Activated T-cell treated with anti-CD3 and anti-CD28 coated beads for 4 hours (primary cell): Measurements from ENCODE around the gene DDRGK1.
"Not testable (repeated sequence)": the region's sequence is repeated elsewhere in the genome, so short reads cannot be mapped to it uniquely, and the experiment has no call there.

Experiments
- DNase-seq: peaks from one replicate; pipeline ENCODE4 v3.0.0-alpha.2; 2020

Gene DDRGK1

DNA sequence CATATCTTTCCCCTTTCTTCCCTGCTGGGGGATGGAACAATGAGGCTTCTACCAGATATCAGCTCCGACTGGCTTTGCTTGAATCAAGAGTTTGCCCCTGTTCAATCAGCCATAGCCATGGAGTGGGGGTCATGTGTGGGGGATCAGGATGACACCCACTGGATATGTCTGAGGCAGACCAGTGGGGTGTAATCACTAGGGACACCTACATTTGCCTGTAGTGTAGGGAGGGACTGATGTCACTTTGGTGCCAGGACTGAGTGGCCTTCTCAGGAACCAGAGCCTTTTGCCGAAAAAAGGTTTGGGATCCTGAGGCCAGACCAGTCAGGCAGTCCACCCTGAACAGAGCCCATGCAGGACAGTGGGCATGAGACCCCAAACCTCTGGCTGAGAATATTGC lies 5.9 kb upstream of the DDRGK1 start:
- no peak for DNase-seq

DNA sequence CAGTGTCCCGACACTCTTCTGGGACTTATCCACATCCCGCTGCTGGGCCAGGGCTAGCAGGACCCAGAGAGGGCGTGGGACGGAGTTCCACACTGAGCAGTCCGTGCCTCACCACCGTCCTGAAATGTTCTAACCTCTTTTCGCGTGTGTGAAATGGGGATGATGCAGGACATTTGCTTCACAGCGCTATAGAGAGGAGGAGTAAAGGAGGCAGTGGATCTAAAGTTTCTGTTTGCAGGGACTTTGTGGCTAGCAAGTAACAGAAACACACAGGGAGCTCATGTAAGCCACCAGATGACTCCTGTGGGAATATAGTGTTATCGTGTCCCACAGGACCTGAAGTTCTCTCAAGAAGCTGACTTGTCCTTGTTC lies 5.5 kb upstream of the DDRGK1 start:
- DNase-seq: no peak

DNA sequence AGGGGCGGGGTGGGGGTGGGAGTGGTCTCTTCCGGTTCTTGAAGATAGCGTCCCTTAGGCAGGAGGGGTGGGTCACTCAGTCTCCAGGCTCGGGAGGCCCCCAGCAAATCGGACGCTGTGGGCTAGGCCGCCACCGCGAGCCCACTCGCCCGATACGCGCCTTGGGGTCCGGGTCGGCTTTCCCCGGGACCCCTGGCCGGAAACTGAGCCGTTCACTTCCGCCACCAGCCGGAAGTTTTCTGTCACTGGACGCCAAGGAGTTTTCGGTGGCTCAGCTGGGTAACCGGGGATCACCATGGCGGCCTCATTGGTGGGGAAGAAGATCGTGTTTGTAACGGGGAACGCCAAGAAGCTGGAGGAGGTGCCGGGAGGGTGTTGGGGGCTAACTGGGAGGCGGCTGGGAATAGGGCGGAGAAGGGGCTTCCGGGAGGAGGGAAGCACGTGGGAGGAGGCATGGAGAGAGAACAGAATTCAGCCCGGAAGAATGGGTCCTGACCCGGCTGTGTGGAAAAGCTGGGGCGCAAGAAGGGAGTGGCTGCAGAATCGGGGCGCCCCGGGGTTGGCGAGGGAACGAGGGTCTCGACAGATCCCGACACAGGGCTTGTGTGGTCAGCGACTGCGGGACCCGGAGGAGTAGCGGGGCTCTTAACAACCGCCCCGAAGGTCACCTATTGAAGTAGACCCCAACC lies 4.9 kb upstream of the DDRGK1 start, which contains the start of gene ITPA:
Gene ITPA (plus strand): TSS at position 242 of the 689 bp plus-strand sequence. CDS start 54 bp downstream, at position 296.
- peak; percentile 47 for DNase-seq

DNA sequence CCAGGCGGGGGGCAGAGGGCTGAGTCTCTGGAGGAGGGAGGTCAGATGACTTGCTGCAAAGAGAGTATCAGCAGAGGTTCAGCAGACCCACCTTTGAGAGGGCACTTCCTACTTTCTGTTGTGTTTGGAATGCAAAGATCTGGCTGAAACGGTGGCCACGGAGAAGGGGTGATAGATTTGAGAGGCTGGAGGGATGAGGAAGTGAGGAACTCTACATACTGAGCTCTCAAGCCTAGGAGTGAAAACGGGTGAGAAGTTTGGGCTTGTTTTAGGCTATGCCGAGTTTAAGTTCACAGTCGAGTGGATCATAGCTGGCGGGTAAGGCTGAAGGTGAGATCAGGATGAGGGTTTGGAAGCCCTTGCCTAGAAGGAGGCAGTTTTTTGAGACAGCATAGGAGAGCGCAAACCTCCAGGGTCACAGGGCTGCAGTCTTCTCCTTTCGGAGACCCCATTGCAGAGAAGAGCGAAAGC lies 4.3 kb upstream of the DDRGK1 start:
- no peak for DNase-seq

DNA sequence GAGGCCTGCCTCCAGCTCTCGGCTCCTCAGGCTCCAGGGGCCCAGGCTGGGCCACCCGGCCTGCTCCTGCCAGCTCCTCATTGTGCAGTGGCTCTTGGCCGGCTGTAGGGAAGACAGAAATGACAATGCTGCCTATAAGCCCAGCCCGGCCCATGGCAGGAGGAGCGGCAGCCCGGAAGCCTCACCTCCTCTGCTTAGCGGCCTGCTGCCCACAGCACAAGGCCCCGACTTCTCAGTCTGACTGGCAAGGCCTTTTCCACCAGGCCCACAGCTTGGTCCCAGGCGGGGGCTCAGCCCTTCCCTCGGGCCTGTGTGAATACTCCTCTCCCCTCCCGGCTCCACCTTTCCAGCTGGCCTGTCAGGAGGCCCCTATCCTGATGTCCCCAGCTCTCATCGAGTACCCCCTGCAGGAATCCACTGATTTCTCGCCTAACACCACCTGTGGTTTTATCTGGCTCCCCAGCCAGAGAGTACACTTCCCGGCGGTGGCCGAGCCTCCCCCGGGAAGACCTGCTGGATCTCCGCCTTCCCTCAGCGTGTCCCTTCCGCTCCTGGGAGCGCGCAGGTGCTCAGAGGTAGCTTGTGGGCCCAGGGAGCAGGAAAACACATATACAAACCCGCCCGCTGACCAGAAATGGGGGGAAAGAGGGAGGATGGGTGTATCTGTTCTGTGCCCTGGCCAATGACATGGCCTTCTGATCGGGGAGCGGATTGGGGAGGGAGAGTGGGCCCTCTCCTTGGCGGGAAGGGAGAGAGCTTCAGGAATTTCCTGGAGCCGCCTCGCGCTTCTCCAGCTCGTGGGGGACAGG lies 963 bp downstream of the DDRGK1 start:
- DNase-seq: no peak

DNA sequence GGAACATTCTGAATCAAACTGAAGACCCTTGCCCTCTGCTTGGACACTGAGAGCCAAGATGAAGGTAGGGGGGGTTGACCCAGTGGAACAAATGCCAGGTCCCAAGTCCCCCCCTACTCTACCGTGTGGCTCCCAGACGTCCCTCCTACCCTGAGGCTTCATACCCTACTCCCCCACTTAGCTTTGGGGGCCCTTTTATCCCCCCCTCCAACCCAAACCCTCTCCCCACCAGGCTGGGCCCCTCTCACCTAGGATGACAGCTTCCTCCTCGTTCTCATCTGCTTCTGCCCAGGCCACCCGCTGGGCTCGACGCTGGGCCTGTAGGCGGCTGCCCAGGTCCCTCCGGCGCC lies 1.5 kb downstream of the DDRGK1 start:
- no peak for DNase-seq

DNA sequence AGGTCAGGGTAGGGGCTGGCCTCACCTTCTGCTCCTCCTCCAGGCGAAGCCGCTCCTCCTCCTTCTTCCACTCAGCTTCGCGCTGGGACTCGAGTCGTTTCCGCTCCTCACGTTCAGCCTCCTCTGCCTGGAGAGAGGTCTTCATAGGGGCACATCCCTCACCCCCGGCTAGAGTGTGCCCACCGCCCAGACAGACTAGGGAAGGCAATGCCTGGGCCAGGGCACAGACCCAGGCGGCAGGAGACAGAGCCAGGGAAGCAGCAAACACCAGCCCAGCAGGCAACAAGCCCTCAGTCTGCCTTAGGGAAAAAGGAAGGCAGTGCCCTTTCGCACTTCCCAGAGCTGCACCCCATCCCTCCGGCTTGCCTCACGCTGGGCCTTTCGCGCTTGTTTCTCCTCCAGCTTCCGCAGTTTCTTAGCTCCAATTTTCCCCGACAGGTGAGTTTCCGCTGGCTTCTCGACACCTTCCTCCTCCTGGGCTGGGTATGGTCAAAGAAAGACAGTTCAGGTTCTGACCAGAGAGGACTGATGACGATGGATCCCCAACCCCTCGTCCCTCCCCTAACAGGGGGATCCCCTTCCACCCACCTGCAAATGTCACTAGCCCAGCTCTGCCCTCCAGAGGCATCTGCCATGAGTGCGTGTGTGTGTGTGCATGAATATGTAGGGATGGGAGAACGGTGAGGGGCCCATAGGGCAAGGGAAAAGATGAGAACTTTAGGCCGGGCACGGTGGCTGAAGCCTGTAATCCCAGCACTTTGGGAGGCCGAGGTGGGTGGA lies 4.3 kb downstream of the DDRGK1 start:
- no peak for DNase-seq

DNA sequence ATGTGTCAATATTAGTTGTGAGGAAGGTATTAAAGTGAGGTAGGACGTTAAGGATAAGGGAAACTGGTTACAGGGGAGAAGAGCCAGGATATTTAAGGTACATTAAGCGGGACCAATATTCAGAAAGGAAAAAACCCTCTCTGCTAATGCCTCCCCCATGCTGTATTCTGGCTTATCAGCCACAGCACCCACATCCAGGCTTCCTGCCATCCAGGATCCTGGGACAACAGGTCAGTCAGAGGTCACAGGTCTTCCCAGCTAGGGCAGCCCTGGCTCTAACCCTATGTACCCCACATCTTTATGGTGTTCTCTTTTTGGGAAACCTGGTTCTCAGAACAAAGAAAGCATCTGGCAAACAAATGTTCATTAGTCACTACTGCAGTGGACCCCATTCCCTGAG lies 5.3 kb downstream of the DDRGK1 start:
- DNase-seq: no peak

DNA sequence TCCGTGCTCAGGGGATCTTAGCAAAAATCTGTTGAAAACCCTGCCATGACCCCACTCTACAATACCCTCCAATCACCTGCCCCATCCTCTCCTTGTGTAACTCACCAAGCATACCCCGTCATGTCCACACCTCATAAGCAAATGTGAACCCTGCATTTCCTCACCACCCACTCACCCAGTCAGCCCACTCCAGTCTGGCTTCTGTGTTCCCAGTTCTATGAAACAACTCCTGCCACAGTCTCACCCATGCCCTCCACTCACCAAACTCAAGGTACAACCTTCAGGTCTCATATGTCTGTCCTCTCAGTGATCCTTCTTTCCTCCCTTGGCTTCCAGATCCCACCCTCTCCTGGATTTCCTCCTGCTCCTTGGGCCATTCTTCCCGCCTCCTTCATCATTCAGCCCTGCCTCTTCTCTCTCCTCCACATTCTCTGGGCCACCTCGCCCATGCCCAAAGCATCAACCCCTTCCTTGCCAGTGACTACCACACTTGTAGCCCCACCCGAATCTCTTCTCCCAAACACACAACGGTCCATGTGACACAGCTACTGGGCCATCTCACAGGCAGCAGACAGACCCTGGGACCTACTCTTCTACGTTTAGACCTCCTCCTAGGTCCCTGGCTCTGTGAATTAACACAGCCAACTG lies 8.8 kb downstream of the DDRGK1 start:
- DNase-seq: no peak

DNA sequence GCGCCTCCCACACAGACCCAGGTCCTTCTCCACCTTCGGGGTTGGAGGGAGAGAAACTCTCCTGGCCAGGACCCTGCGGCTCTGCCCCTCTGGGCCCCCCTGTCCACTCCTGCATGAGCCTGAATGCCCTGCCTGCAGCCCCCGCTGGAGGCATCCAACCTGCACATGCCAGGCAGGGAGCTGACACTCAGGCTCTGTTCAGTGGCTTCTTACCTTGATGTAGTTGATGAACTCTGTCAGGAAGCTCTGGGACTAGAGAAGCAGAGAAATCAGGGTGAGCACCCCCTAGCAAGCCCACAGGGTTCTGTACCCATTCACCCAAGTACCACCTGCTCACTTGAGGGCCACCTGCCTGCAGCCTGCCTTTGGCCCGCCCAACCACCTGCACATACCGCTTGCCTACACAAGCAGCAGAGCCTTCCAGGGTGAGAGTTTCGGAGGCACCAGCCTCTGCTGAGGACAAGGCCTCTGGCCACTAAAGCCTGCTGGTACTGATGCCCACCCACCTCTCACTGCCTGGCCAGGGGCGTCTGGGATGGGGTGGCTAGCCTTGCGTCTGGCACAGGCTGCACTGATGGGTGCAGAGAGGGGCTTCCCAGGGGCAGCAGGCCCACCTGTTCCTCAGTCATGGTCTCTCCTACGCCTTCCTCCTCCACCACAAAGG lies 9.7 kb downstream of the DDRGK1 start:
- no peak for DNase-seq

DNA sequence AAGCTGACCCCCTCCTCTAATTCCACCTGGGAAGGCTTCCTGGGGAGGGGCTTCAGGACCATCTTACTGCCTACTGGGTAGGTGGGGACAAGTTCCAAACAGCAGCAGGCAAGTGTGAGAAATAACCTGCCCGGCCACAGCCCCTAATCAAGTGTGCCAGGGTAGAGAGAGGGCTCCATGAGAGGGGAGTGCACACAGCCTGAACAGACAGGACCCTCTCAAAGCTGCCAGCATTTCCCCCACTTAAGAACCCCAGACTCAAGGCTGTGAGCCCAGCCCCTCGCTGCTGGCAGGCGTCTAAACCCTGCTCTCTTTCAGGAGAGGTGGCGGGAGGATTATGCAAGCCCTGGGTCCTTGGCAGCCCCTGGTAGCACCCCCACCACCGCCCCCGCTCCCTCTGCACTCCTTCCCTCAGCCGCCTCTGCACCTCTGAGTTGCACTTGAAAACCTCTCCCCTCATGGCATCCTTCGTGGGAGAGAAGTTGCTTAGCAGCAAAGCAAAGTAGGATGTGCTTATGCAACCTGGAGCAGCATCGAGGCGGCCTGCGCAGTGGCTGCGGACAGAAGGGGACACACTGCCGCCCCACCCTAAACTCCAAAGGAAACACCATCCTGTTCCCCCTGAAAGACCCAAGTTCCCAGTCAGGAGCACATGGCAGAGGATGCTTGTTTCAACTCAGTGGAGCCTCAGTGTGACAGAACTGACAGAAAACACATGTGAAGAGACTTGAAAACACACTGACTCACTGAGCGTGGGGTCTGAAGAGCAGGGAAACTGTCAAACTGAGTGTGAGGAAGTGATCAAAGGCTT lies 10.5 kb downstream of the DDRGK1 start:
- no peak for DNase-seq

DNA sequence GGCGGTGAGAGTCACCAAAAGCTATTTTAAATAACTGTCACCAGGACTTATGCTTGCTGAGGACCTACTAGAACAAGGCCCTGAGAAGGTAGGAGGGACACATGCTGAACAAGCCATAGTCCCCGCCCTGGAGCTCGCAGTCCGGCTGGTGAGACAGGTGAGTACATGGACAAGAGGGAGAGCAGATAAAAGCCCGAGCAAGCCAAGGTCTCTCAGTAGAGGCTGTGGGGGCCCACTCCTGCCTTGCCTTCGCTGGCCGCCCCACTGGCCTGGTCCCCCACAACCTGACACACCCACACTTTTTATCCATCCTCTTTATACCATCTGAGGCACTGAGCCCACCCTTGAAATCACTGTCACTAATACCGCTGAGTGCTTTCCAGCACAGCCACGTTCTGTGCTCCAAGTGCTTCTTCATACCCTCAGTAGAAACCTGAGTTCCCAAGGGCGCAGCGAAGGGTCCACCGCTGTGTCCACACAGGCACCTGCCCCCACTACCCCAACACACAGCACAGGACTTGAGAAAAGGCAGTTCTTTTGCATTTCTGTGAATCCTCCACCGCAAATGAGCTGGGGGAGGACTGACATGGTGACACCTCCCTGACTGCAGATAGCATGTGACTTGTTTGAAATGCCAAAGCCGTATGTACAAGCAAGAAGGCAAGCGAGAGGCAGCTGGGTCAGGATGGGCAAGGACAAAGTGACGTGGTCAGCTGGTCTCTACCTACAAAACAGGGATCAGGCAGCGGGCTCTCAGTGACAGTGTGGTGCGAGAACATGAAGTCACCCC lies 12.1 kb downstream of the DDRGK1 start:
- no peak for DNase-seq

DNA sequence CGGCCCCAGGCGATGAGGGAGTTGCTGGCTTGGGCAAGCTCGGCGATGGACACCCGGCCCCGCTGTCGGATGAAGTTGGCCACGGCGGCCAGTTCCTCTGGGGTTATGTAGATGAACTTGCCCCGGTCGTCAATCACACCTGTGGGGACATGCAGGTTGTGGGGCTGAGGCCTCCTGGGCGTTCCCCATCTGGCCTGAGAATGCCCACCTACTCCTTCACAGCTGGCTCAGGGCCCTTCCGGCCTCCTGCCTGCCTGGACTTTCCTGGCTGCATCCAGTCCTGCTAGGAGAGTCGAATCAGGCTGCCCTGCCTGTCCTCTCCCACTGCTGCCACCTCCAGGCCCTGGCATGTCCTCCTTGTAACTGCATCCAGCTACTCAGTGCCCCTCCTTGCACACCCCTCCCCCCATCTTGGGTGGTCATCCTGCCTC lies 13.8 kb downstream of the DDRGK1 start:
- no peak for DNase-seq

DNA sequence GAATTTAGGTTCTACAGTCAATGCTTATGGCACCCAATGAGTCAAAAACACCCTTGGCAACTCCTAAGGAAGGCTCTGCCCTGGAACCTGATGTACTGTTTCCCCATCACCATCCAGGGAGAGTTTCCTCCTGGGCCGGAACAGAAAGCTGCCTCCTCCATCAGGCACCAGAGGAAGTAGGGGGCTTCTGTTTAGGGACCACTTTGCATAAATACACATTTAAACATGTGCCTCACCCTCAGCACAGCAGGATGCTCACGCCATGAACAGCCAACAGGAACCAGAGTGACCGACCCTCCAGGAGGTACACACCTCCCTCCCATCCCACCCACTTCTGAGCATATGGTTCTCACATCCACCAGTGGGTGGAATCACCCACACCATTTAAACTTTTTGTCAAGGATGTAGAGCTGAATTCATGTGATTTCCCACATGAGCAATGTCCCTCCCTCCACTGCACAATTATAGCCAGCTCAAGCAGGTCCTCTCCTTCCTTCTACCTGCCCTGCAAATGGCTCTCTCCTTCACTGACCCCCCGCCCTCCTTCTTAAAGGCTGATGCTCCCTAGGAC lies 14.8 kb downstream of the DDRGK1 start:
- no peak for DNase-seq

DNA sequence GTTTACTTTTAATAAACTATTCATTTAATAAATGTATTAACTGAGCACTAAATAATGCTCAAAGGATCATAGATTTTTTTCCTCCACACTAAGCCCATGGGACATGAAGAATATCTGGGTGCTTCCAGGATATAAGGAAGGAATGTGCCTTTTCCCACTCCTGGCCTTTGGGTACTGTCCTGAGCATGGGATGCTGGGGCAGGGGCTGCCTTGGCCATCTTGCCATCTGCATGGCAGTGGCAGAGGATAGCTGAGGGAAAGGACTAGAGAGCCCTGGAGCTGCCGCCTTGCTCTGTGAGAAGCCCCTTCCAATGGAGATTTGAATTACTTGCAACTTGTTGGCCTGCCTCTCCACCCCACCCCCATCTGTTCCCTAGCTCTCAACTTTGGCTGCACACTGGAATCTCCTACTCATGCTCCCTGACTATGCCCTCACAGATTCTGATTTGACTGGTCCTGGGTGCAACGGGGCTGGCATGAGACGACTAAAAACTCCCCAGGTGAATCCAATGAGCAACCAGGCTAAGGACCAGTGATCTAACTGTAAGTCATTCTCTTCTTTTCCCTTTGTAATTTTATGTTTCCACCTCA lies 15.6 kb downstream of the DDRGK1 start:
- no peak for DNase-seq

DNA sequence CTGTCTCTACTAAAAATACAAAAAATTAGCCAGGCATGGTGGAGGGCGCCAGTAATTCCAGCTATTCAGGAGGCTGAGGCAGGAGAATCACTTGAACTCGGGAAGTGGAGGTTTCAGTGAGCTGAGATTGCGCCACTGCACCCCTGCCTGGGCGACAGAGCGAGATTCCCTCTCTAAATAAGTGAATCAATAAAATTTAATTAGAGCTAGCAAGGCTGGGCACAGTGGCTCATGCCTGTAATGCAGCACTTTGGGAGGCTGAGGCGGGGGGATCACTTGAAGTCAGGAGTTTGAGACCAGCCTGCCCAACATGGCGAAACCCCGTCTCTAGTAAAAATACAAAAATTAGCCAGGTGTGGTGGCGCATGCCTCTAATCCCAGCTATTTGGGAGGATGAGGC lies 16.6 kb downstream of the DDRGK1 start:
- not testable (repeated sequence) for DNase-seq

DNA sequence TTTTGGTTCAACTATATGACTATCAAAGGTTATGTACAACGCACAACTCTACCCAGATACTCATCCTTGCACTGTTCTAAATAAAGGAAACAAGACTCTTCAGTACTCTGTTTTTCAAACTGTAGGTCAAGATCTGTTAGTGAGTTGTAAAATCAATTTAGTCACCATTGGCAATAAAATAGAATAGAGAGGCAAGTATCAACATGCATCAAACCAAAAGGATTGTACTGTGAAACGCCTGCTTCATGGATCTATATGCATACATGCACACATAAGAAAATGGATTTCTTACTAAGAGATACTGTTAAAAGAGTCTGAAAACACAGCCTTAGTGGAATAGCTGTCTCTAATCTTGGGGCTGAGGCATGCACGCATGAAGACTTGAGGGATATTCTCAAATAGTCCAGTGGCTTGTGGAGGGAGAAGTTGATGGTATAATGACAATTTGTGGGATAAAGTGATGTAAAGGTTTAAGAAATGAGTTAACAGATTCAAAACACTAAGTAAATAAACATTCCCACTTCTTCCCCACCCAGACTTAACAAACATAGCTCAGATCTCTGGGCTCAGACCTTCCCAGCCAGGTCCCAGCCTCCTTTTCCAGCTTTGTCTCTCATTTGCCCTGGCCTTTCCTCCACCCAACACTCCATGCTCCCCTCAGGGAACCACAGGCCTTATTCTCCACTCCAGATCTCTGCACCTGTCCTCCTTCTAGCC lies 20.4 kb downstream of the DDRGK1 start:
- no peak for DNase-seq

DNA sequence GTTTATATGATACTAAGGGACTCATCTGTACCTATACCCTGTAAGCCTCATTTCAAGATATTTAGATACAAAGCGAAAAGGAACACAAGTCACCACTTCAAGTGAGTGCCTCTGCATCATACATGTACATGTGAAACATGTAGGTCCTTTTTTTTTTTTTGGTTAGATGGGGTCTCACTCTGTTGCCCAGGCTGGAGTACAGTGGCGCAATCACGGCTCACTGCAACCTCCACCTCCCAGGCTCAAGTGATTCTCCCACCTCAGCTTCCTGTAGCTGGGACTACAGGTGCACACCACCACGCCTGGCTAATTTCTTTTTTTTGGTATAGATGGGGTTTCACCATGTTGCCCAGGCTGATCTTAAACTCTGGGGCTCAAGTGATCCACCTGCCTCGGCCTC lies 22.1 kb downstream of the DDRGK1 start:
- DNase-seq: not testable (repeated sequence)

DNA sequence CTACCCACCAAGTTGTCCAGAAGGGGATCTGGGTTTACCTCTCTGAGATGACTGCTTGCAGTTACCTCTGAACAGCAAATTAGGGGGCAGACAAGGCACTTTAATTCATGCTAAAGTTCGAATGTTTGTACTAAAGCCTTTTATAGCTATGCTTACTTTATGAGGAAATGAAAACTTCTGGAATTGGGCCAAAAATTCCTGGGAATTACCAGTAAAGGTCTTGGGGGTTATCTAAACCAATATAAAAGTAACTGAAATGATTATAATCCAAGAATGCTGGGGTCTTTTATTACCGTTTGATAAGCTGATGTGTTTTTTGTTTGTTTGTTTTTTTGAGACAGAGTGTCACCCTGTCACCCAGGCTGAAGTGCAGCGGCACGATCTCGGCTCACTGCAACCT lies 23.2 kb downstream of the DDRGK1 start:
- no peak for DNase-seq
